ENCODE measurements around the gene RFT1.
A peak's percentile ranks its signal among the peaks of the same experiment; 100 is the strongest.

RFT1 gene

GRCh38 chr3:53147151-53147902 lies 17.1 kb upstream of the RFT1 start:
- Histone ChIP-seq H3K27ac (ENCODE audit: extremely low read depth, low read depth, low read length) (no peak overlapping the region), H3K9me3 (ENCODE audit: control insufficient read depth, insufficient read depth, low read depth, low read length) (no peaks in the 10 kb centered on the region), H3K36me3 (ENCODE audit: control insufficient read depth in 2 of 2, insufficient read depth in 1 of 2, low read length in 2 of 2) (no peaks in the 10 kb centered on the region), H3K4me1 (ENCODE audit: control insufficient read depth, insufficient read depth, low read length) (no peaks in the 10 kb centered on the region), H3K4me3 (ENCODE audit: low read depth, low read length) (no peak overlapping the region)
- ChIA-PET CTCF (interaction anchor here (0.6 to 1.4 kb wide), 3 partner anchors 11 to 48 kb away, joined by 3 read pairs; no protein-coding TSS in a partner anchor), POLR2A (no interaction called here)
- no peak for TF ChIP-seq GLIS2 (tag by site-specific recombination; IDR thresholded peaks at IDR 0.05)

GRCh38 chr3:53146319-53146891 lies 16.2 kb upstream of the RFT1 start:
- POLR2A ChIA-PET: no interaction called here
- TF ChIP-seq SETDB1 (IDR thresholded peaks at IDR 0.05; ENCODE audit: insufficient read length, low read length) (no peak), SP7 (tag by site-specific recombination; IDR thresholded peaks at IDR 0.05) (no peak), ZNF548 (tag by site-specific recombination; IDR thresholded peaks at IDR 0.05) (no peak), BCL6B (tag by site-specific recombination; IDR thresholded peaks at IDR 0.05) (no peak), ZNF830 (tag by site-specific recombination; IDR thresholded peaks at IDR 0.05; ENCODE audit: low read depth) (no peak), ZFP37 (tag by site-specific recombination; IDR thresholded peaks at IDR 0.05) (no peak), ZNF585B (tag by site-specific recombination; IDR thresholded peaks at IDR 0.05) (no peak), HOXA7 (CRISPR knock-in tag; IDR thresholded peaks at IDR 0.05; ENCODE audit: borderline replicate concordance) (no peak), ZNF626 (tag by site-specific recombination; IDR thresholded peaks at IDR 0.05) (no peak), ZNF549 (tag by site-specific recombination; IDR thresholded peaks at IDR 0.05) (no peak), OSR2 (tag by site-specific recombination; IDR thresholded peaks at IDR 0.05) (no peak), ZNF416 (tag by site-specific recombination; IDR thresholded peaks at IDR 0.05) (no peak)
- TF ChIP-seq, protein P1, sequence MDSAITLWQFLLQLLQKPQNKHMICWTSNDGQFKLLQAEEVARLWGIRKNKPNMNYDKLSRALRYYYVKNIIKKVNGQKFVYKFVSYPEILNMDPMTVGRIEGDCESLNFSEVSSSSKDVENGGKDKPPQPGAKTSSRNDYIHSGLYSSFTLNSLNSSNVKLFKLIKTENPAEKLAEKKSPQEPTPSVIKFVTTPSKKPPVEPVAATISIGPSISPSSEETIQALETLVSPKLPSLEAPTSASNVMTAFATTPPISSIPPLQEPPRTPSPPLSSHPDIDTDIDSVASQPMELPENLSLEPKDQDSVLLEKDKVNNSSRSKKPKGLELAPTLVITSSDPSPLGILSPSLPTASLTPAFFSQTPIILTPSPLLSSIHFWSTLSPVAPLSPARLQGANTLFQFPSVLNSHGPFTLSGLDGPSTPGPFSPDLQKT (IDR thresholded peaks at IDR 0.05; ENCODE audit: borderline replicate concordance, low read depth, low read length): no peak
- TF ChIP-seq, protein P2, sequence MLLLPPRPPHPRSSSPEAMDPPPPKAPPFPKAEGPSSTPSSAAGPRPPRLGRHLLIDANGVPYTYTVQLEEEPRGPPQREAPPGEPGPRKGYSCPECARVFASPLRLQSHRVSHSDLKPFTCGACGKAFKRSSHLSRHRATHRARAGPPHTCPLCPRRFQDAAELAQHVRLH (tag by site-specific recombination; IDR thresholded peaks at IDR 0.05): no peak
- H3K4me3 ChIP-seq (ENCODE audit: low read depth, low read length): no peak overlapping the region
- no peak overlapping the region for H3K27ac ChIP-seq (ENCODE audit: extremely low read depth, low read depth, low read length)
- no peaks in the 10 kb centered on the region for H3K9me3 ChIP-seq (ENCODE audit: control insufficient read depth, insufficient read depth, low read depth, low read length)
- H3K4me1 ChIP-seq (ENCODE audit: control insufficient read depth, insufficient read depth, low read length): no peaks in the 10 kb centered on the region
- H3K36me3 ChIP-seq (ENCODE audit: control insufficient read depth in 2 of 2, insufficient read depth in 1 of 2, low read length in 2 of 2): no peaks in the 10 kb centered on the region
- CTCF ChIA-PET: no interaction called here

- Histone ChIP-seq H3K9me3 (ENCODE audit: control insufficient read depth, insufficient read depth, low read depth, low read length) (no peaks in the 10 kb centered on the region), H3K36me3 (ENCODE audit: control insufficient read depth in 2 of 2, insufficient read depth in 1 of 2, low read length in 2 of 2) (no peaks in the 10 kb centered on the region), H3K4me3 (ENCODE audit: low read depth, low read length) (no peak overlapping the region), H3K4me1 (ENCODE audit: control insufficient read depth, insufficient read depth, low read length) (no peaks in the 10 kb centered on the region), H3K27ac (ENCODE audit: extremely low read depth, low read depth, low read length) (no peak overlapping the region)
- TF ChIP-seq SALL2 (tag by site-specific recombination; IDR thresholded peaks at IDR 0.05; ENCODE audit: borderline replicate concordance) (no peak), ZNF664 (tag by site-specific recombination; IDR thresholded peaks at IDR 0.05) (peak; percentile 47; the same call in 1 of the 2 replicates)
- ChIA-PET CTCF (interaction anchor here (1.4 kb wide), 1 partner anchor 15 kb away, joined by 4 read pairs; the partner anchor contains the start of gene PRKCD), POLR2A (no interaction called here)
Observed at GRCh38 chr3:53145713-53146080, 15.5 kb upstream of the RFT1 start.
